OCI-LY3 (cell line): ENCODE measurements around the gene UGT1A3.
"Not testable (repeated sequence)": the region's sequence is repeated elsewhere in the genome, so short reads cannot be mapped to it uniquely, and the experiment has no call there.

Experiments used
- H2AFZ ChIP-seq: fragments of 200-600, 300-600 bp; shearing (Covaris generic); 2 replicates; pipeline ENCODE4 v1.6.0; 2014; ENCODE audit warnings: antibody characterized with exemption, low read depth, low read length
- H3K27ac ChIP-seq: fragments of 200-600, 300-600 bp; sonication (generic); 2 replicates; pipeline ENCODE4 v1.5.1; 2014; ENCODE audit warnings: mild to moderate bottlenecking, low read length, moderate library complexity, mixed read lengths
- H3K27me3 ChIP-seq: fragments of 200-600, 300-600 bp; sonication (generic); 2 replicates; pipeline ENCODE4 v1.6.1; 2014; ENCODE audit warnings: low read depth, low read length, mixed read lengths
- H3K36me3 ChIP-seq: fragments of 200-600, 300-600 bp; sonication (generic); replicated peaks from 2 replicates; pipeline ENCODE3; 2014; ENCODE audit warnings: low read depth, low read length, mixed read lengths
- H3K4me1 ChIP-seq: fragments of 300-600, 200-600 bp; sonication (generic); 2 replicates; pipeline ENCODE4 v1.6.1; 2014; ENCODE audit warnings: low read length, mixed read lengths
- H3K4me2 ChIP-seq: fragments of 200-600, 300-600 bp; sonication (generic); 2 replicates; pipeline ENCODE4 v1.6.1; 2014; ENCODE audit warnings: low read length, mixed read lengths
- H3K4me3 ChIP-seq: fragments of 300-600, 200-600 bp; sonication (generic); 2 replicates; pipeline ENCODE4 v1.5.1; 2014; ENCODE audit warnings: antibody characterized with exemption, mild to moderate bottlenecking, low read length, moderate library complexity
- H3K79me2 ChIP-seq: fragments of 300-600, 200-600 bp; shearing (Covaris generic); 2 replicates; pipeline ENCODE4 v1.6.1; 2014; ENCODE audit warnings: mild to moderate bottlenecking, low read length, mixed read lengths
- H3K9ac ChIP-seq: fragments of 300-600, 200-600 bp; shearing (Covaris generic); 2 replicates; pipeline ENCODE4 v1.6.0; 2014; ENCODE audit warnings: mild to moderate bottlenecking, low read length, moderate library complexity
- H3K9me3 ChIP-seq: fragments of 200-600, 300-600 bp; shearing (Covaris generic); 2 replicates; pipeline ENCODE4 v1.6.1; 2014; ENCODE audit warnings: low read length, mixed read lengths; ENCODE audit not compliant: insufficient read depth
- H4K20me1 ChIP-seq: fragments of 200-600, 300-600 bp; sonication (generic); 2 replicates; pipeline ENCODE4 v1.6.1; 2016; ENCODE audit warnings: low read length, mixed read lengths; ENCODE audit not compliant: insufficient read depth
- CTCF ChIP-seq: fragments of 200-600, 300-600 bp; sonication (generic); IDR thresholded peaks from 2 replicates; pipeline ENCODE4 v1.5.1; 2014; ENCODE audit warnings: antibody characterized with exemption, low read length, low read depth
- EZH2phosphoT487 ChIP-seq: fragments of 200-600 bp; shearing (Covaris generic); IDR thresholded peaks from 2 replicates; pipeline ENCODE4 v1.6.1; 2018; ENCODE audit warnings: antibody characterized with exemption, mixed run types, low read depth

UGT1A3 gene

DNA sequence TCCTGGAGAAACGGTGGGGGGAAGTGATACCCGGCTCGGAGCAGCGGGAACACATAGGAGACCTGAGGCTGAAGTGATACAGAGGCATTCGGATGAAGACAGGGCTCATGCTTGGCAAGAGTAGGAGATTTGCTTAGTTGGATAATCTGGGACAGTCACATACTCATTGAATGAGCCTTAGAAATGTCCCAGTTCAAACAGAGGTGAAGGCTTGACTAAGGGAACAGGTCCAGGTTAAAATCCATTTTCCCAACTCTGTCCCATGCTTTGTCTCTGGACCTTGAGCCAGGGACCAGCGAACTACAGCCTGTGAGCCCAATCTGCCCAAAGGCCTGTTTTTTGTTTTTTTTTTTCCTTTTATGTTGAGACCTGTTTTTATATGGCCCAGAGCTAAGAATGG is 34.9 kb upstream of the UGT1A3 start:
- H3K79me2 ChIP-seq, result no peaks in the 10 kb centered on the region
- H3K27me3 ChIP-seq, result no peaks in the 10 kb centered on the region
- H3K9ac ChIP-seq, result no peak overlapping the region
- H3K36me3 ChIP-seq, result no peaks in the 10 kb centered on the region
- no peaks in the 10 kb centered on the region for H3K9me3 ChIP-seq
- H3K27ac ChIP-seq, result no peak overlapping the region
- H3K4me3 ChIP-seq, result no peak overlapping the region
- H2AFZ ChIP-seq, result no peak overlapping the region
- TF ChIP-seq CTCF (no peak), EZH2phosphoT487 (no peak)
- no peak overlapping the region for H3K4me2 ChIP-seq
- H3K4me1 ChIP-seq, result no peaks in the 10 kb centered on the region
- H4K20me1 ChIP-seq, result no peaks in the 10 kb centered on the region

DNA sequence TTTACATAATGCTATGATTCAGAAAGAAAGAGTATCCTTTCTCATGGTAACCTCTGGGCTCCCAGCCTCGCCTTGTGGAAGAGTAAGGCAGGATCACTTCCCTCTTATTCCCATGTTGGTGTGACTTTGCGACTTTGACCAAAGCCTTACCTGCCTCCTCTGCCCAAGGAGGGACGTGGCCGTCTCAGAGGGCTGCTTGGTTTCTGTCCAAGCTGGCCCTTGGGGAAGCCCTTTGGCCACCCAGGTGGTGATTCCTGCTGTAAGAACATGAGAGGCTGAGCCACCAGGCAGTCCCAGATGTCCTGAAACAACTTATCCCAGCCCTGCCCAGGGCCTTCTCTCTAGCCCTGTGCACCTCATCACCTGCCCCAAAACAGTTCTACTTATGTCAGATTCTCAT is 30.1 kb upstream of the UGT1A3 start:
- H3K9me3 ChIP-seq, result no peaks in the 10 kb centered on the region
- H3K27ac ChIP-seq, result no peak overlapping the region
- H3K79me2 ChIP-seq, result no peaks in the 10 kb centered on the region
- no peaks in the 10 kb centered on the region for H3K4me1 ChIP-seq
- H3K4me3 ChIP-seq, result no peak overlapping the region
- no peak overlapping the region for H2AFZ ChIP-seq
- H3K9ac ChIP-seq, result no peak overlapping the region
- no peaks in the 10 kb centered on the region for H4K20me1 ChIP-seq
- H3K27me3 ChIP-seq, result no peaks in the 10 kb centered on the region
- H3K36me3 ChIP-seq, result no peaks in the 10 kb centered on the region
- TF ChIP-seq CTCF, result no peak
- no peak overlapping the region for H3K4me2 ChIP-seq

- Histone ChIP-seq H3K4me3 (no peak overlapping the region), H3K9ac (no peak overlapping the region), H3K4me1 (no peaks in the 10 kb centered on the region), H3K27ac (no peak overlapping the region), H2AFZ (no peak overlapping the region), H3K9me3 (no peaks in the 10 kb centered on the region), H3K4me2 (no peak overlapping the region), H3K79me2 (no peaks in the 10 kb centered on the region), H3K36me3 (no peaks in the 10 kb centered on the region), H3K27me3 (no peaks in the 10 kb centered on the region), H4K20me1 (no peaks in the 10 kb centered on the region)
- no peak for TF ChIP-seq CTCF
- TF ChIP-seq EZH2phosphoT487, result no peak
These were observed 29.3 kb upstream of the UGT1A3 start for GRCh38 chr2:233699424-233700027.

DNA sequence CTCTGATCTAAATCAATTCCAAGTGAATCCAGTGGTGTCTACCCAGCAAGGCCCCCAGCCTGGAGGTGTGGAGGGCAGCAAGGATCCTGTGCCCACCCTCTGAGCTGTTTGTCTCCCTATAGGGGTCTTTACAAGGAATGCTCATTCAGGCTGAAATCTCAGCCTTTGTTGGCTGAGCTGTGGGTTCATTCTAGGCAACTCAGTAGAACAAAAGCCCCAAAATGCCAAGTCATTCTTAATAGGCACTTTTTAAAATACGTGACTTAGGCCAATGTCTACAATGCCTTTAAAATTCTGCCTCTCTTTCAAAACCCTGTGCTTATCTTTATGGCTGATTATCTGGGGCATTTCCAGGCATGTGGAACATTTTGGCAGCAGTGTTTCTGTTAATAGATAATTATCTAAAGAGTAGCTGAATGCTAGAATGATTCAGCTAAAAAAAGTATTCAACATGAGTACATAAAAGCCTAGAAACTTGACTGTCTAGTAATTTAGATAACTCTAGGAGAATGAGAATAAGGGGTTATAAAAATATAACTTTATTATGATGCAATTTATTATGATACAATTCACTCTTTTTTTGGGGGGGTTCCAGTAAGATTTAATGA is 28.7 kb upstream of the UGT1A3 start:
- Histone ChIP-seq H3K27me3 (no peaks in the 10 kb centered on the region), H3K4me2 (no peak overlapping the region), H3K4me3 (no peak overlapping the region), H4K20me1 (no peaks in the 10 kb centered on the region), H2AFZ (no peak overlapping the region), H3K27ac (no peak overlapping the region), H3K9ac (no peak overlapping the region), H3K9me3 (no peaks in the 10 kb centered on the region), H3K79me2 (no peaks in the 10 kb centered on the region), H3K36me3 (no peaks in the 10 kb centered on the region), H3K4me1 (no peaks in the 10 kb centered on the region)
- TF ChIP-seq EZH2phosphoT487 (no peak), CTCF (no peak)

DNA sequence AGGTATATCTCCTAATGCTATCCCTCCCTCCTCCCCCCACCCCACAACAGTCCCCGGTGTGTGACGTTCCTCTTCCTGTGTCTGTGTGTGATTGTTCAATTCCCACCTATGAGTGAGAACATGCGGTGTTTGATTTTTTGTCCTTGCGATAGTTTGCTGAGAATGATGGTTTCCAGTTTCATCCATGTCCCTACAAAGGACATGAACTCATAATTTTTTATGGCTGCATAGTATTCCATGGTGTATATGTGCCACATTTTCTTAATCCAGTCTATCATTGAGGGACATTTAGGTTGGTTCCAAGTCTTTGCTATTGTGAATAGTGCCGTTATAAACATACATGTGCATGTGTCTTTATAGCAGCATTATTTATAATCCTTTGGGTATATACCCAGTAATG is 28.0 kb upstream of the UGT1A3 start:
- not testable (repeated sequence) for H4K20me1 ChIP-seq, H3K36me3 ChIP-seq, H3K4me3 ChIP-seq, H2AFZ ChIP-seq, H3K4me1 ChIP-seq, H3K4me2 ChIP-seq, H3K9me3 ChIP-seq, H3K27me3 ChIP-seq, H3K79me2 ChIP-seq, H3K27ac ChIP-seq, H3K9ac ChIP-seq
